ENCODE results near the gene SLA2. TPM values are rescaled to one million over a fixed set of nuclear protein-coding genes. Genes with fewer than 3 reads are reported as not detected.
"Not testable (repeated sequence)": the region's sequence is repeated elsewhere in the genome, so short reads cannot be mapped to it uniquely, and the experiment has no call there.

The SLA2 gene
- polyA plus RNA-seq, 1 donor from 2014 or later = 0.33 TPM

GRCh38 chr20:36565520-36565919, 80.5 kb downstream of the SLA2 start:
- TF ChIP-seq SMC3 (conservative IDR thresholded peaks at IDR 0.05; ENCODE audit: poor library complexity) (no peak), RAD21 (conservative IDR thresholded peaks at IDR 0.05) (no peak), EZH2 (IDR thresholded peaks at IDR 0.05; ENCODE audit: borderline replicate concordance, insufficient read depth, low read length, poor library complexity, severe bottlenecking) (no peak), EP300 (conservative IDR thresholded peaks at IDR 0.05; ENCODE audit: poor library complexity, severe bottlenecking) (no peak), TAF1 (IDR thresholded peaks at IDR 0.05; ENCODE audit: low read depth) (no peak), CTCF (IDR thresholded peaks at IDR 0.05; ENCODE audit: poor library complexity, severe bottlenecking) (no peak), POLR2AphosphoS5 (IDR thresholded peaks at IDR 0.05) (no peak), MXI1 (conservative IDR thresholded peaks at IDR 0.05; ENCODE audit: poor library complexity, severe bottlenecking) (no peak)
- TF ChIP-seq, protein P1, sequence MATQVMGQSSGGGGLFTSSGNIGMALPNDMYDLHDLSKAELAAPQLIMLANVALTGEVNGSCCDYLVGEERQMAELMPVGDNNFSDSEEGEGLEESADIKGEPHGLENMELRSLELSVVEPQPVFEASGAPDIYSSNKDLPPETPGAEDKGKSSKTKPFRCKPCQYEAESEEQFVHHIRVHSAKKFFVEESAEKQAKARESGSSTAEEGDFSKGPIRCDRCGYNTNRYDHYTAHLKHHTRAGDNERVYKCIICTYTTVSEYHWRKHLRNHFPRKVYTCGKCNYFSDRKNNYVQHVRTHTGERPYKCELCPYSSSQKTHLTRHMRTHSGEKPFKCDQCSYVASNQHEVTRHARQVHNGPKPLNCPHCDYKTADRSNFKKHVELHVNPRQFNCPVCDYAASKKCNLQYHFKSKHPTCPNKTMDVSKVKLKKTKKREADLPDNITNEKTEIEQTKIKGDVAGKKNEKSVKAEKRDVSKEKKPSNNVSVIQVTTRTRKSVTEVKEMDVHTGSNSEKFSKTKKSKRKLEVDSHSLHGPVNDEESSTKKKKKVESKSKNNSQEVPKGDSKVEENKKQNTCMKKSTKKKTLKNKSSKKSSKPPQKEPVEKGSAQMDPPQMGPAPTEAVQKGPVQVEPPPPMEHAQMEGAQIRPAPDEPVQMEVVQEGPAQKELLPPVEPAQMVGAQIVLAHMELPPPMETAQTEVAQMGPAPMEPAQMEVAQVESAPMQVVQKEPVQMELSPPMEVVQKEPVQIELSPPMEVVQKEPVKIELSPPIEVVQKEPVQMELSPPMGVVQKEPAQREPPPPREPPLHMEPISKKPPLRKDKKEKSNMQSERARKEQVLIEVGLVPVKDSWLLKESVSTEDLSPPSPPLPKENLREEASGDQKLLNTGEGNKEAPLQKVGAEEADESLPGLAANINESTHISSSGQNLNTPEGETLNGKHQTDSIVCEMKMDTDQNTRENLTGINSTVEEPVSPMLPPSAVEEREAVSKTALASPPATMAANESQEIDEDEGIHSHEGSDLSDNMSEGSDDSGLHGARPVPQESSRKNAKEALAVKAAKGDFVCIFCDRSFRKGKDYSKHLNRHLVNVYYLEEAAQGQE (IDR thresholded peaks at IDR 0.05; ENCODE audit: borderline replicate concordance) = no peak
- no peak overlapping the region for H3K27ac ChIP-seq (ENCODE audit: low read length)
- no peaks in the 10 kb centered on the region for H3K79me2 ChIP-seq (replicated peaks; ENCODE audit: insufficient read depth, low read length)
- no peaks in the 10 kb centered on the region for H4K20me1 ChIP-seq (ENCODE audit: insufficient read depth)
- no peak overlapping the region for H3K4me3 ChIP-seq (ENCODE audit: low read length)
- H2AFZ ChIP-seq (ENCODE audit: low read depth, low read length) = no peak overlapping the region
- H3K9ac ChIP-seq (ENCODE audit: low read length) = no peak overlapping the region
- no peak overlapping the region for H3K4me2 ChIP-seq (ENCODE audit: low read length)
- H3K9me3 ChIP-seq (ENCODE audit: low read length) = no peaks in the 10 kb centered on the region
- no peaks in the 10 kb centered on the region for H3F3A ChIP-seq (ENCODE audit: insufficient read depth, low read length, poor library complexity, severe bottlenecking)
- H3K27me3 ChIP-seq (ENCODE audit: insufficient read depth, low read depth, low read length) = no peaks in the 10 kb centered on the region
- no peaks in the 10 kb centered on the region for H3K36me3 ChIP-seq (ENCODE audit: insufficient read depth, low read length)
- H3K9me2 ChIP-seq (ENCODE audit: insufficient read depth, low read length) = no peaks in the 10 kb centered on the region

- H3K9ac ChIP-seq (ENCODE audit: low read length); H3K27ac ChIP-seq (ENCODE audit: low read length); H3K27me3 ChIP-seq (ENCODE audit: insufficient read depth, low read depth, low read length); H2AFZ ChIP-seq (ENCODE audit: low read depth, low read length); H3K4me3 ChIP-seq (ENCODE audit: low read length); H4K20me1 ChIP-seq (ENCODE audit: insufficient read depth); H3F3A ChIP-seq (ENCODE audit: insufficient read depth, low read length, poor library complexity, severe bottlenecking); H3K9me2 ChIP-seq (ENCODE audit: insufficient read depth, low read length); H3K9me3 ChIP-seq (ENCODE audit: low read length); H3K79me2 ChIP-seq (replicated peaks; ENCODE audit: insufficient read depth, low read length); H3K4me2 ChIP-seq (ENCODE audit: low read length); H3K36me3 ChIP-seq (ENCODE audit: insufficient read depth, low read length): not testable (repeated sequence)
These were observed 81.3 kb downstream of the SLA2 start for GRCh38 chr20:36564726-36565121.

- H3K79me2 ChIP-seq (replicated peaks; ENCODE audit: insufficient read depth, low read length); H3K4me3 ChIP-seq (ENCODE audit: low read length); H3K36me3 ChIP-seq (ENCODE audit: insufficient read depth, low read length); H2AFZ ChIP-seq (ENCODE audit: low read depth, low read length); H3K27ac ChIP-seq (ENCODE audit: low read length); H4K20me1 ChIP-seq (ENCODE audit: insufficient read depth); H3K9me2 ChIP-seq (ENCODE audit: insufficient read depth, low read length); H3K9ac ChIP-seq (ENCODE audit: low read length); H3K27me3 ChIP-seq (ENCODE audit: insufficient read depth, low read depth, low read length); H3K9me3 ChIP-seq (ENCODE audit: low read length); H3F3A ChIP-seq (ENCODE audit: insufficient read depth, low read length, poor library complexity, severe bottlenecking); H3K4me2 ChIP-seq (ENCODE audit: low read length): not testable (repeated sequence)
These were observed 81.8 kb downstream of the SLA2 start for GRCh38 chr20:36564078-36564725.

Measured in neural cell (in vitro differentiated cells).